Activated naive CD8-positive, alpha-beta T cell treated with anti-CD3 and anti-CD28 coated beads, Interleukin-2, amount 50 U/mL, for 24 hours (primary cell): ENCODE data around the gene DNM3.
"Not testable (repeated sequence)": the region's sequence is repeated elsewhere in the genome, so short reads cannot be mapped to it uniquely, and the experiment has no call there.

Experiments
- ATAC-seq: fragments of 150-1000 bp; cut with Tn5 transposase; one replicate; pipeline ENCODE4 v1.10.0; 2021
- DNase-seq: peaks from one replicate; pipeline ENCODE4 v3.0.0; 2021
- H3K27ac Mint-ChIP-seq: one replicate; pipeline ENCODE4 v1.8.0; 2021; ENCODE audit warnings: mild to moderate bottlenecking, mixed read lengths
- H3K27me3 Mint-ChIP-seq: one replicate; pipeline ENCODE4 v1.8.0; 2021; ENCODE audit warnings: mixed read lengths
- H3K36me3 Mint-ChIP-seq: one replicate; pipeline ENCODE4 v1.8.0; 2021; ENCODE audit warnings: low read depth, mixed read lengths
- H3K4me1 Mint-ChIP-seq: one replicate; pipeline ENCODE4 v1.8.0; 2021; ENCODE audit warnings: mixed read lengths
- H3K4me3 Mint-ChIP-seq: one replicate; pipeline ENCODE4 v1.8.0; 2021; ENCODE audit warnings: mild to moderate bottlenecking, moderate library complexity, mixed read lengths
- H3K9me3 Mint-ChIP-seq: one replicate; pipeline ENCODE4 v1.8.0; 2021; ENCODE audit warnings: mixed read lengths

The DNM3 gene

GRCh38 chr1:172005856-172006255 is 164.6 kb downstream of the DNM3 start:
- Mint-ChIP-seq H3K36me3 (no peaks in the 10 kb centered on the region), H3K27ac (no peak overlapping the region), H3K4me3 (no peak overlapping the region), H3K4me1 (no peaks in the 10 kb centered on the region), H3K27me3 (no peaks in the 10 kb centered on the region), H3K9me3 (peaks cover 6% of the 10 kb centered on the region)
- ATAC-seq, result no peak
- no peak for DNase-seq

- DNase-seq, result no peak
- H3K27me3 Mint-ChIP-seq, result no peaks in the 10 kb centered on the region
- H3K9me3 Mint-ChIP-seq, result peaks cover 10% of the 10 kb centered on the region
- ATAC-seq, result no peak
- no peak overlapping the region for H3K27ac Mint-ChIP-seq
- no peaks in the 10 kb centered on the region for H3K36me3 Mint-ChIP-seq
- H3K4me1 Mint-ChIP-seq, result no peaks in the 10 kb centered on the region
- no peak overlapping the region for H3K4me3 Mint-ChIP-seq
These were observed 165.4 kb downstream of the DNM3 start for GRCh38 chr1:172006660-172007059.

- H3K9me3 Mint-ChIP-seq, result peaks cover 3% of the 10 kb centered on the region
- H3K27ac Mint-ChIP-seq, result no peak overlapping the region
These were observed 177.5 kb downstream of the DNM3 start for GRCh38 chr1:172018727-172019311.

GRCh38 chr1:172019976-172020375 is 178.7 kb downstream of the DNM3 start:
- peaks cover 11% of the 10 kb centered on the region for H3K27me3 Mint-ChIP-seq
- H3K9me3 Mint-ChIP-seq, result peaks cover 3% of the 10 kb centered on the region
- no peak overlapping the region for H3K27ac Mint-ChIP-seq

More at GRCh38 chr1:172018727-172019311, 177.5 kb downstream of the DNM3 start:
- H3K36me3 Mint-ChIP-seq, result no peaks in the 10 kb centered on the region
- no peak overlapping the region for H3K4me3 Mint-ChIP-seq
- no peaks in the 10 kb centered on the region for H3K4me1 Mint-ChIP-seq
- ATAC-seq (no peak), DNase-seq (no peak)
- peaks cover 11% of the 10 kb centered on the region for H3K27me3 Mint-ChIP-seq

GRCh38 chr1:172024516-172024915 is 183.2 kb downstream of the DNM3 start:
- Mint-ChIP-seq H3K27ac (no peak overlapping the region), H3K4me1 (no peaks in the 10 kb centered on the region), H3K27me3 (peaks cover 6% of the 10 kb centered on the region), H3K9me3 (no peaks in the 10 kb centered on the region), H3K36me3 (no peaks in the 10 kb centered on the region), H3K4me3 (no peak overlapping the region)
- ATAC-seq (no peak), DNase-seq (no peak)

More at GRCh38 chr1:172019976-172020375, 178.7 kb downstream of the DNM3 start:
- Mint-ChIP-seq H3K36me3 (no peaks in the 10 kb centered on the region), H3K4me3 (no peak overlapping the region), H3K4me1 (no peaks in the 10 kb centered on the region)
- DNase-seq (no peak), ATAC-seq (no peak)

- not testable (repeated sequence) for ATAC-seq, H3K27ac Mint-ChIP-seq, H3K27me3 Mint-ChIP-seq, H3K4me1 Mint-ChIP-seq, DNase-seq, H3K4me3 Mint-ChIP-seq, H3K36me3 Mint-ChIP-seq, H3K9me3 Mint-ChIP-seq
These were observed 183.8 kb downstream of the DNM3 start for GRCh38 chr1:172024944-172025738.

GRCh38 chr1:172040466-172040865 is 199.2 kb downstream of the DNM3 start:
- Mint-ChIP-seq H3K9me3 (peaks cover under 1% of the 10 kb centered on the region), H3K27ac (no peak overlapping the region), H3K36me3 (no peaks in the 10 kb centered on the region), H3K4me1 (peaks cover 6% of the 10 kb centered on the region), H3K27me3 (no peaks in the 10 kb centered on the region), H3K4me3 (no peak overlapping the region)
- DNase-seq, result no peak
- ATAC-seq, result no peak

- no peaks in the 10 kb centered on the region for H3K36me3 Mint-ChIP-seq
- H3K4me1 Mint-ChIP-seq, result peaks cover 6% of the 10 kb centered on the region
- H3K27ac Mint-ChIP-seq, result no peak overlapping the region
- H3K9me3 Mint-ChIP-seq, result peaks cover 4% of the 10 kb centered on the region
- no peaks in the 10 kb centered on the region for H3K27me3 Mint-ChIP-seq
- no peak overlapping the region for H3K4me3 Mint-ChIP-seq
- no peak for ATAC-seq
- DNase-seq, result no peak
These were observed 199.8 kb downstream of the DNM3 start for GRCh38 chr1:172041102-172041501.

- Mint-ChIP-seq H3K27ac (no peak overlapping the region), H3K4me1 (peaks cover 6% of the 10 kb centered on the region), H3K4me3 (no peak overlapping the region), H3K27me3 (no peaks in the 10 kb centered on the region), H3K36me3 (no peaks in the 10 kb centered on the region), H3K9me3 (peaks cover 4% of the 10 kb centered on the region)
- no peak for DNase-seq
- no peak for ATAC-seq
These were observed 200.4 kb downstream of the DNM3 start for GRCh38 chr1:172041742-172042141.

GRCh38 chr1:172043900-172044299 is 202.6 kb downstream of the DNM3 start:
- Mint-ChIP-seq H3K36me3 (no peaks in the 10 kb centered on the region), H3K27ac (no peak overlapping the region), H3K9me3 (peaks cover 4% of the 10 kb centered on the region), H3K4me1 (peaks cover 6% of the 10 kb centered on the region), H3K27me3 (no peaks in the 10 kb centered on the region), H3K4me3 (no peak overlapping the region)
- ATAC-seq (no peak), DNase-seq (no peak)

- Mint-ChIP-seq H3K4me1 (no peaks in the 10 kb centered on the region), H3K4me3 (no peak overlapping the region), H3K27me3 (no peaks in the 10 kb centered on the region), H3K36me3 (no peaks in the 10 kb centered on the region), H3K9me3 (no peaks in the 10 kb centered on the region), H3K27ac (no peak overlapping the region)
- no peak for ATAC-seq
- DNase-seq, result no peak
These were observed 210.6 kb downstream of the DNM3 start for GRCh38 chr1:172051898-172052297.

GRCh38 chr1:172054172-172054571 is 212.9 kb downstream of the DNM3 start:
- Mint-ChIP-seq H3K36me3 (no peaks in the 10 kb centered on the region), H3K4me1 (no peaks in the 10 kb centered on the region), H3K27ac (no peak overlapping the region), H3K9me3 (no peaks in the 10 kb centered on the region), H3K4me3 (no peak overlapping the region), H3K27me3 (no peaks in the 10 kb centered on the region)
- no peak for ATAC-seq
- no peak for DNase-seq

- H3K36me3 Mint-ChIP-seq, H3K4me3 Mint-ChIP-seq, H3K4me1 Mint-ChIP-seq, ATAC-seq, H3K9me3 Mint-ChIP-seq, H3K27me3 Mint-ChIP-seq, DNase-seq, H3K27ac Mint-ChIP-seq: not testable (repeated sequence)
These were observed 214.6 kb downstream of the DNM3 start for GRCh38 chr1:172055816-172056419.

GRCh38 chr1:172068334-172068733 is 227.0 kb downstream of the DNM3 start:
- Mint-ChIP-seq H3K27ac (no peak overlapping the region), H3K36me3 (no peaks in the 10 kb centered on the region), H3K4me3 (no peak overlapping the region), H3K9me3 (no peaks in the 10 kb centered on the region), H3K27me3 (no peaks in the 10 kb centered on the region), H3K4me1 (no peaks in the 10 kb centered on the region)
- ATAC-seq (no peak), DNase-seq (no peak)

GRCh38 chr1:172069051-172069450 is 227.8 kb downstream of the DNM3 start:
- ATAC-seq (no peak), DNase-seq (no peak)
- H3K9me3 Mint-ChIP-seq, result no peaks in the 10 kb centered on the region
- H3K4me3 Mint-ChIP-seq, result no peak overlapping the region
- no peaks in the 10 kb centered on the region for H3K36me3 Mint-ChIP-seq
- no peak overlapping the region for H3K27ac Mint-ChIP-seq
- H3K27me3 Mint-ChIP-seq, result no peaks in the 10 kb centered on the region
- no peaks in the 10 kb centered on the region for H3K4me1 Mint-ChIP-seq
